GM18858 (cell line): ENCODE results near the gene ATP13A4.
"Not testable (repeated sequence)": the region's sequence is repeated elsewhere in the genome, so short reads cannot be mapped to it uniquely, and the experiment has no call there.

Experiments used
- ATAC-seq: cut with Tn5 transposase; IDR thresholded peaks from one replicate; pipeline ENCODE4 v1.9.1; 2021; ENCODE audit not compliant: unreplicated experiment

Gene ATP13A4

DNA sequence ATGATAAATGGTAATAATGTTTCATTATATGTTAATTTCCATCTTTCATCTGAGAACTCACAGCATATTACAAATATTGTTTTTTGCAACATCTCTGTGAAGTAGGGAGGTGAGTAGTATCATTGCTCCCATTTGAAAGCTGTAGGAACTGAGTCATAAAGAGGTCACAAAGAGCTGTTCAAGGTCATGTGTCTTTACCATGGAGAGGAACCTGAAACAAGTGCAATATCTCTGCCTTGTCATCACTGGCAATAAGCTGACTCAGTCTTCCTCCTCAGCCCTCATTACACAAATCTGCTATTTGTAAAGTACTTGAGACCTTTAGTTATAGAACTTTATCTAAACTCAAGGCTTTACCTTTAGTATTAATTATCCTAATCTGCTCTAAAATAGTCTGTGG is 4.4 kb upstream of the ATP13A4 start:
- ATAC-seq, result no peak

DNA sequence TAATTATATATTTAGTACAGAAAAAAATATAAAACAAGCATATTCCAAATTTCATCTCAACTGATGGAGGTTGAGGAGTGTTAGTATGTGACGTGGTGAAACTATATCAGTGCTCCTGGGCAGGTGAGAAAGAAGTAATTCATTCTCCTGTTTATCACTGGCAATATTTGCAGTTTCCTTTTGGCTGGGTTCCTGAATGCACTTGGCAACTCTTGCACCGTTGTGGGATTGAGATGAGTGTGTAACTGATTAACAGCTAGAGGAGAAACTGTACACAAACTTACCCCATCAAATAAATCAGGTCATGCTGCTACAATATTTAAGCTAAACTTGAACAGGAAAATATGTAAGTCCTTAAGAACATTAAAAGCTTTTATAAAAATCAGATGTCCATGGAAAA is 2.1 kb upstream of the ATP13A4 start:
- no peak for ATAC-seq

DNA sequence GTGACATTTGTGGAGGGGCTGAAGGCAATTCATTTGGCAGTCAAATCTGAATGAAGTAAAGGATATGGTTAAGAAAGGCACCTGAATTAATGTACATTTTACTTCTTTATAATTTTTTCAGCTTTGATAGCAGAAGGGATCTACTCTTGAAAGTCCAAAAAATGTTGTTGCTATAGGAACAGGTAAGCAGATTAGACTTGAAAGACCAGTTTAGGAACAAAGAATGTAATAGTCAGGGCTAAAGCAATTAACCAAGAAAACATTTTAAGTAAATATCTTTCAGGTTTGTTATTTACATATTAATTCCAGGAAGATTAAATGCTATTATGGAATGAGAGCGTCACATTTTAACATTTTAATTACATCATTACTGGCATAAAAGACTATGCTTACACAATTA is 1.1 kb downstream of the ATP13A4 start:
- ATAC-seq, result no peak

DNA sequence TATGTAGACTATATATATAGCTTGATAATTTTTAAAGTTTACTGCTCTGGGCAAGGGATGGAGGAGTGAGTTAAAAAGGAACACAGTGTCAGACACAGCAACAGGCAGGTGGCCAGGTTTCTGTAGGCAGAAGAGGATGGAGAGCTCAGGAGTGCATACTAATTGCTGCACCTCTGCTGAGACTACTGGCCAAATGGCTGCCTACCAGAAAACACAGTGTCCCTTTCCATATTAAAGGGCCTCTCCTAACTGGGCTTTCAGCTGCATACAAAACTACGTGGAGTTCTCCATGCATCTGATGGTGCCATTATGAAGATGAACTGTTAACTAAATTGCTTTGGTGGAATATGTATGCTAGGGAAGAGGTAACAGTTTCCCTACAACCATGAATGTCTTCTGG is 1.8 kb downstream of the ATP13A4 start:
- ATAC-seq, result no peak

DNA sequence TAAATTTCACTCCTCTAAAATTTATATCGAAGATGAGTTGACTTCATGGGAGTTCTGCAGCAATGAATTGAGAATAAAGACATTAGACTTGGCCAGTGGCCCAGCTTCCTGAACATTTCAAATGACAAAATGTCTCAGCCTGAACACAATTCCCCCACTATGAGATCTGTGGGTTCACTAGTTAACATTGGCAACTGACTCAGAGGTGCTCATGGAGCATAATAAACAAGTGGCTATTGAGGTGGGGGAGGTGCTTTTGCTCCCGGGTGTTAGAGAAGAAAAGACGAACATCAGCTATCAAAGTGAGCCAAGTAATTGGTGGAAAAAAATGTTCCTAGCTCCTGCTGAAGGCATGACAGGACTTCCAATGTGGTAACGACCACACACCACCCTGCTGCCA is 6.3 kb downstream of the ATP13A4 start:
- ATAC-seq, result no peak

DNA sequence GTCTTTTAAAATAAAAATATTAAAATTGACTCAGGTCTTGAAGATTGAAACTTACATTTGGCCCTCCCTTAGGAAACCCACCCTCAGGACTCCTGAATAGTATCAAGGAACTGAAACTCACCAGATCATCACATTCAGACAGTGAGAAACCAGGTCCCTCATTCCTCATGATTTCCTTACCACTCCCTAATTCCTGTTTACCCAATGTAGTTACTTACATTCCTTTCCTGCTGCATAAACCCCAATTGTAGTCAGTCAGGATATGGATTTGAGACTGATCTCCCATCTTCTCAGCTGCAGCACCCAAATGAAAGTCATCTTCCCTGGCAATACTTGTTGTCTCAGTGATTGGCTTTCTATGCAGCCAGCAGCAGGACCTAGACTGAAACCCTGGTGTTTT is 8.6 kb downstream of the ATP13A4 start:
- ATAC-seq, result no peak

DNA sequence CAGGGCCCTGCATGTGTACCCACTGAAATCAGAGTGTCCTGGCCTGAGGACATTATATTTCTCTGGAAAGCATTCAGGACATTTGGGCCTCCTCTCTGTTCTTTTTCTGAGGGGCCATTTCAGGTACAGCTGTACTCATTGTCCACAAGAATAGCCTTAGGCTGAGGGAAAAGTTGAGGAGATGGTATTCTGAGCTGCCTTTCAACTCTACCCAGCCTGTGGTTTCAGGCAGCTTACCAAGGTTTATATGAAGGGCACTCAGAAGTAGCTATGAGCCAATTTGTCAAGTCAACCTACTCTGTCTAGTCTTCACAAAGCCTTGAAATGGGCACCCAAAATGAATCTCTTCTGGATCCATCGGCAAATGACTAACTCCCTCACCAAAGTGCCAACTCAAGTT is 9.4 kb downstream of the ATP13A4 start:
- no peak for ATAC-seq

DNA sequence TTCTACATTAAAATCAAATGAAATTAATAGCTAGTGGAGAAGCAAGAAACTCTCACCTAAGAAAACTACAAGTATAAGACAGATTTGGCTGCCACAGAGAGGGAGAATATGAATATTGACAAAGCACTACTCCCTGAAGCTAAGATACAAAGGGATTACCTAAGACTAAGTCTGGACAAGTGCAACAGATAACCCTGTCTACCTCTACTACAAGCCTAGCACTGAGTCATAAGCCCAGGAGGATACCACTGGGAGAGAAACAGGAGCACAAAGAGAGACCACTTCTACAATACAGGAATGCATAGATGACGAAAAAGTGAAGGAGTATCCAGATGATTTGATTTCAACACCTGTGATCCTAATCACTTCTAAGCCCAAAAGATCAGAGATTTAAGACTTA is 10.4 kb downstream of the ATP13A4 start:
- ATAC-seq, result no peak

DNA sequence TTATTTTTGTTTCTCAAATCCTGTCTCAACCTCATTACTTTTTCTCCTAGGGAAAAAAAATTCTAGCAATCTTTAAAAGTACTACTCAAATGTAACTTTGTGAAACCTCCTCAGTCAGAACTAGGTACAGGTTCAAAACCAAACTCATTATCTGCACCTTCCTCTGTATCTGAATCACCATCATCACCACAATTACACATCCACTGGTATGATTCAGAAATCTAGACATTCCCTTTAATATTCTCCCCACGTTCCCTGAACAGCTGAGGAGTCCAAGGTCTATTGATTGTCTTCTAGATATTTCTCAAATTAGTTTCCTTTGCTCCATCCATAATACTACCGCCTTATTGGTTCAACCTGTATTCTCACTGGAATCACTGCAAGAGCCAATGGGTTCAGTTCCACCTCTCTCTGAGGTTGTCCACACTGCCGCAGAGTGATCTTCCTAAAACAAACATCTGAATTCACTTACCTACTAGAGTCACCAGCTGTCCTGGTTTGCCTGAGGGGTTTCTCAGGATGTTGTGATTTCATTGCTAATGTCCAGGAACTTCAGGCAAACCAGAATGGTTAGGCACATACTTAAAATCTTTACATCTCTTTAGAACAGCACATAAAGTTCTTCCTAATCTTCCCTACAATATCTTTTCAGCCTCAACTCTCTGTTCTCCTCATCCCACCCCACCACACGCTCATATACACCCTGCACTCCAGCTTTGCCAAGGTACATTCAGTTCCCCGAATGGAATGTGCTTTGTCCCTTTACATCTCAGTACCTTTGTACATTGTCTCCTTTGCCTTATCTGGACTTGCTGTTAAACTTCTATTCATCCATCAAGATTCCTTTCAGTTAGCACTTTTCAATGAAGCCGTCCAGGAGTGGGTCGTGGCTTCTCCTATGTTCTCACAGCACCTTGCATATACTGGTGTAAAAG is 24.2 kb downstream of the ATP13A4 start:
- ATAC-seq, result no peak

DNA sequence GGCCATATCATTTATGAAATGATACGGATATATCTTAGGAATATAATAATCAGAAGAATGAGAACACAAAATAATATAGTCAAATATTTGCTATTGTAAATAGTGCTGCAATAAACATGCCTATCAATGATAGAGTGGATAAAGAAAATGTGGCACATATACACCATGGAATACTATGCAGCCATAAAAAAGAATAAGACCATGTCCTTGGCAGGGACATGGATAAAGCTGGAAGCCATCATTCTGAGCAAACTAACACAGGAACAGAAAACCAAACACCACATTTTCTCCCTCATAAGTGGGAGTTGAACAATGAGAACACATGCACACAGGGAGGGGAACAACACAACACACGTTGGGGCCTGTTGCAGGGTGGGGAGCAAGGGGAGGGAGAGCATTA is 28.6 kb downstream of the ATP13A4 start:
- not testable (repeated sequence) for ATAC-seq

DNA sequence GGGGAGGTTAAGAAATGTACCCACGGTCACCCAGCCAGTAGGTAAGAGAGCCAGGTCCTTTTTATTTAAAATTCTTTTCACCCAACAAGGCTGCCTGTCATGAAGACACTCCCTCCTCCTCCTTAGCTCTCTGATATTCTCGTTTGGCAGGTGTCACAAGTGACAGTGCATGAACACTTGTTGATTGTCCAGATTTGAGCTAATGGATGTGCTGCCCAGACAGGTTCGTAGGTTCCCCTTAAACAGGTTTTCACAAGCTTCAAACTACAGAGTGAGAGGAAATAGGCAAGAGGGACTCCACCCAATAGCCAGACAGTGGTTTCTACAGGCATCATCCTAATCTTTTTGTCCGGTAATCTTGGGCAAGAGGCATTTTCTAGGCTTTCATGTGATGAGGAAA is 32.2 kb downstream of the ATP13A4 start:
- no peak for ATAC-seq

DNA sequence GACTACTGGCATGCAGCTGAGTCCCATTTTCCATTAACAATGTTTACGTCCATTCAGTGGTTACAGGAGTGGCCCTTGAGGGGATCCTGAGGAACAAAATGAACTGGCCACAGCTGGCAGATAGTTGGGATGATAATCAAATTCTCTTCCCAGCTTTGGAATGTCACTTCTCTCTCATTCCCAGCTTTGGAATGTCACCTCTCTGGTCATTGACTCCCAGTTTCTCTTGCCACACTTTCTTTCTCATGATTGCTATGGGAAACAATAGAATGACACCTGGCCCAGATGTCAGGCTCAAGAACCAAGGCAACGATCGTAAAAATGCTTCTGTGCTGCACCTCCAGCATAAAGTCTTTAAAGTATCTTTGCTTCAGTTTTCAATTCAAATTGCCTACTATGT is 34.0 kb downstream of the ATP13A4 start:
- ATAC-seq, result no peak

DNA sequence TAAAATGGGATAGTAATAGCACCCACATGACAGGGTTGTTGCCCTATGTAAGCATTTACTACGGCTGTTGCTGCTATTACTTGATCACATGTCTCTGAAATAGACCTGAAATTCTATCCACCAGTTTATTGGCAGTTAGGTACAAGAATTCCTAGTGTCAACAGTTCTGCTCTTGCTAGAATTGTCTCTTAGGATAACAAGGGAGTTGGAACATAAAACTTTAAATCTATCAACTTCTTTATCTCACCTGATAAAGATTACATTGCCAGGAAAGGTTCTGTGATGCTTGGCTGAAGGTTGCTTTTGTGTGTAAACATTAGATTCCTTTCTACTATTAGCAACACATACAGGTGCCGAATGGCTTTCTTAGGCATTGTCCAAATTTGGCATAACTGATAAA is 38.7 kb downstream of the ATP13A4 start:
- no peak for ATAC-seq

DNA sequence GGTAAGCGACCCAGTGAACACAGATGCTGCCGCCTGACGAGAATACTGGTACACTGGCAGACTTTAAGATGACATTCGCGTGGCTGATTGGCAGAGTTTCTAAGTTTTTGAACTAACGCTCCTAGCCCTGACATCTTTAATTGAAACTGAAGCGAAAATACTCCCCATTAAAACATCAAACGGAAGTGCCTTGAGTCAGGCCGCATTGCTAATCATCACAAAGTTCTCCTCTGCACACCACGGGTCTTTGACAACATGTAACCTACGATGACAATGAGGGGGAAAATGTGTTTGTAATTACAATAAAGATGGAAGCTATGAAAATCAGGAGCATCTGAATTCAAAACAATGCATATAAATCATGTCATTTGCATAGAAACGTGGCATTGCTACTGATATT is 44.5 kb downstream of the ATP13A4 start:
- no peak for ATAC-seq

DNA sequence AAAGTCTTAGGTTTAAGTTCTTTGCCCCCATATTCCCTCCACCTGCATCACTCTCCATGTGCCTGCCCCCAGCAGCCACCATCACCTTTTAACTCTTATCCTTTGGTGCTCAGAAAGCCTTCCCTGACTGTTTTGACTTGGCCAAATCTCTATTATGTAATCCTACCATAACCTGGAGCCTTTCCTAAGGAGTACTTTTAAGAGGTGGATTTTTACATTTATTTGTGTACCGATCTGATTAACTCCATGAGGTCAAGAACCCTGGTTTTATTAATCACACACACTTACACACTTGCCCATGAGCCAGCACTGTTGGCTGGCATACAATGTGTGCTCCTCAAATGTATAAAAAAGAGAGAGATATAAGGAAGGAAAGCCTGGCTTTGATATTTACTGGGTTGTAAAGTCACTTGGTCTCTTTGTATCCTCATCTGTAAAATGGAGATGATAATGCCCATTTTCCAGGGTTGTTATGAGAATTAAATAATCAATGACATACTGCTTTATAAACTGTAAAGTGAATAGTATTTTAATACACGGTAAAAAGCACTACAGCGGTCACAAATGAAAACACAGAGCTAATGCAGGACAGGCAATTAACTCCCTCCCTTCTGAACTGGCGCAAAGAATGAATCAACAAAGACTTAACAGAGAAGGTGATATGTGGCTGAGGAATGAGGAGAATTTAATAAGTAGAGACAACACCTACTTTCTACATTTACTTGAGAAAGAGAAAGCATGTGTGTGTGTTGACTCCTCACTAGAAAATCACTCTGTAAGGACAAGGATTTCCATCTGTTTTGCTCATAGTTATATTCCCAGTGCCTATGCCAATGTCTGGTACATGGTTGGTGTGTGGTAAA is 45.4 kb downstream of the ATP13A4 start:
- ATAC-seq, result no peak

DNA sequence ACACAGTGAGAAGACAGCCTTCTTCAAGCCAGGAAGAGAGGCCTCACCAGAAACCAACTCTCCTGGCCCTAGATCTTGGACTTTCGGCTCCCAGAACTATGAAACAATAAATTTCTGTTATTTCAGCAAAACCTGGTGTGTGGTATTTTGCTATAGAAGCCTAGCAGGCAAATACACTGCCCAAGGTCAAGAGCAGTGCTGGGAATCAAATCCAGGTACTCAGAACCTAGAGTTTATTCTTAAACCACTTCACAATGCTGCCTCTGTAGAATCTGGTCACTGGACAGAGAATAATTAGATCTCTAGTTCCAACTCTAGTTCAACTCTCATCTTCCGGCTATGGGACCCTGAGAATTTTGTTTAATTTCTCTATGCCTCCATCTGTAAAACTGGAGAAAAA is 46.6 kb downstream of the ATP13A4 start:
- ATAC-seq, result no peak

DNA sequence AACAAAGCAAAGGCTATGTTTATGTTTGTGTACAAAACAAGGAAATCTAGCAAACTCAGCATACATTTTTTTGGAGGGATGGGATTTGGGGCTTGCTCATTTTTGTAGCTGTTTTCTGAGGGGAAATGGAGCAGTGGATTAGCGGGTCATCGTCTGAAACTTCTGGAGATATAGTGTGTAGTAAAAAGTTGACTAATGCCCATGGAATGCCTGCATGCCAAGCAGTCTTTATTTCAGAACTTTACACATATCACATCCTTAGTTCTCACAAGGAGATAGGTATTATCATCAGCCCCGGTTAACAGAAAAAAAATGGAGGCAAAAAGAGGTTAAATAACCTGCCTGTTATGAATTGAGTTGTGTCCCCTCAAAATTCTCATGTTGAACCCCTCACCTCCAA is 47.1 kb downstream of the ATP13A4 start:
- ATAC-seq, result no peak

DNA sequence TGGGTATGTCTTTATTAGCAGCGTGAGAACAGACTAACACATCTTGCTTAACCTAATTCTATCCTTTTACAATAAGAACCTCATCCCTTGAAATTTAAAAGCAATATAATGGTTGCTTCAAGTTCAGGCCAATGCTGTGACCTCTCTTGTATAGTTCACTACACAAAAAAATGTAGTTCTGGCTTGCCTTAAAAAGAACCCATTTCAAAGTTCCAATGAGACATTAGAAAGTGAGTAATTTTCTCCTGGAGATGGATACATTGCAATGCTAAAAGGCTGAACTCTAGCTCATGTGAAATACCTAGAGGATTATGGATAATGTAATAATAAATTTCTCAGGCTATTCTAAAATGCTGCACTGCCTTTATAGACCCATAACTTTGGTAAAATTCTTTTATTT is 47.8 kb downstream of the ATP13A4 start:
- ATAC-seq, result no peak

DNA sequence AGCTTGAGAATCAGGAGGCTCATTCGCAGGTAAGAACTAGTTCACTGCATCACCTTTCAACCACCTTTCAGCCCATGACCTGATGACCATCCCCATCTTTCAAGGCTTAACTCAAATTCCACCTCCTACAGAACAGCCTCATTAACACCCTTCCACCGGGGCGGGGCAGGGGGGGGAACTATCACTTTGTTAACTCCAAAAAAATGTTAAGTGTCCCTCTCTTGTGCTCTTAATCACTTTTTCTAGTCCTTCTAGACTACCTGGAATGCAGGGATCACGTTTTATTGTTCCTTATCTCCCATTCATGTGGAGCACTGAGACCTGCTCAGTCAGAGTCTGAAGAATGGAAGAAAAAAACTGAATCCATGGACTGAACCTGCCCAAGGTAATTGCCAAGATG is 51.8 kb downstream of the ATP13A4 start:
- ATAC-seq, result no peak

DNA sequence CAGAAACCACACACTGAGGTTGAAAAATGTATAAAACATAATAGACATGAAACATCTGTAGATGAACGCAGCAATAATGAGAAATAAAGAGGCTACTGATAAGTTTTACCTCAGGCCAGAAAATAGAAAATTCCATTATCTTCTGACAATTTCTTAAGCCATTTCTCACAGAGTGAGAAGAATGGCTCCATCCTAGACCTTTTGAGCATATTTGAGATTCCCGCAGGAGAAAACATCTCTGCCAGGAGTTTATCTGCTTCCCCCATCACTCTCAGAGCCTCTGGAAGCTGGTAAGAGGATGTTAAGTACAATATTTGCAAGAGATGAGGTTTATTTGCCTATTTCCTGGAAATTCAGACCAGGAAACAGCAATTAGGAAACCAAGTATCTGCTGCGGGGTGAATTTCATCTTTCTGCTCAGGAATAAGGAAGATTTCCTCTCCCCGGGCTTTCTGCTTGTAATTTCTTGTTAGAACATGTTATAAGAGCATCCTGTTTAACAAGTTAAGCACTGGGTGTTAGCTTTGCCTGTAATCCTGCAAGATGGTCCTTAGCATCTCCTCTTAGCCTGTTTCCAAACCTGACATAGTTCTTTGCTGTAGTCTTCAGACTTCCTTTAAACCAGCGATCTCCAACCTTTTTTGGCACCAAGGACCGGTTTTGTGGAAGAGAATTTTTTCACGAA is 54.8 kb downstream of the ATP13A4 start:
- no peak for ATAC-seq

DNA sequence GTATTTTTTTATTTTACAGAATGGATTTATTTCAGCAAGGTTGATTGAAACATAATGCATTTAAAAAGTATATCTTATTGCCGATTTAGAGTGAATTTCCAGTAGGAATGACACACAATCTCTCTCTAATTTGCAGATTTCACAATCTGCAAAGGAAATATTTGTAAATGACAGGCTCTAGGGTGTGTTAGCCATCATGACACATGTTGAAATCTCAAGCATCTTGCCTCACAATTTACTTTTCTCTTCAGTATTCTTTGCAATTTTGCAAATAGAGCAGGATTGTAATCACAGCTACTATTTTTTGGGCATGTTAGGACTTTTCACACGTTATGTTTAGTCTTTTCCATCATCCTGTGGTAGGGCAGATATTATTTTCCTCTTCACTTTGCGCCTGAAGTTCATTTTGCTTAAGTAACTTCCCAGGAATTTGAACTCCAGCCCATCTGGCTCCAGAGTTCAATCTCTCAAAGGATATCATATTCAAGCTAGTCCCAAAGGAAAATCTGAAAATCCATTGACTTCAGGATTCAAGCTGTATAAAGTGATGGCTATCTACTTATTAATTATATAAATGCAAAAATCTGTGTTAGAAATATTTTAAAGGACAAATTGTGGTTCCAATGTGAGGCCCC is 55.4 kb downstream of the ATP13A4 start:
- ATAC-seq, result no peak
